Neural cell (in vitro differentiated cells): ENCODE results near the gene ZNF366. TPM values are rescaled to one million over a fixed set of nuclear protein-coding genes. Genes with fewer than 3 reads are reported as not detected.

Source experiments
- H2AFZ ChIP-seq: fragments of 200-600, 300-800 bp; sonication (generic), shearing (Covaris generic); 2 replicates; pipeline ENCODE4 v1.6.0; 2014; ENCODE audit warnings: low read depth, mild to moderate bottlenecking, antibody characterized with exemption, low read length, moderate library complexity
- H3F3A ChIP-seq: fragments of 200-600 bp; shearing (Covaris generic); 2 replicates; pipeline ENCODE4 v1.6.1; 2016; ENCODE audit warnings: mild to moderate bottlenecking, moderate library complexity, mixed read lengths, antibody characterized with exemption, low read length; ENCODE audit not compliant: insufficient read depth, poor library complexity, severe bottlenecking
- H3K27ac ChIP-seq: fragments of 200-600, 300-800 bp; sonication (generic), shearing (Covaris generic); 2 replicates; pipeline ENCODE4 v1.5.1; 2014; ENCODE audit warnings: mild to moderate bottlenecking, low read length, moderate library complexity
- H3K27me3 ChIP-seq: fragments of 300-800, 200-600 bp; sonication (generic), shearing (Covaris generic); 2 replicates; pipeline ENCODE4 v1.6.0; 2014; ENCODE audit warnings: mild to moderate bottlenecking, low read depth, low read length, moderate library complexity; ENCODE audit not compliant: insufficient read depth
- H3K36me3 ChIP-seq: fragments of 300-800, 200-600 bp; sonication (generic), shearing (Covaris generic); 2 replicates; pipeline ENCODE4 v1.5.1; 2014; ENCODE audit warnings: mild to moderate bottlenecking, antibody characterized with exemption, low read length, moderate library complexity; ENCODE audit not compliant: insufficient read depth
- H3K4me2 ChIP-seq: fragments of 300-800, 200-600 bp; sonication (generic), shearing (Covaris generic); 2 replicates; pipeline ENCODE4 v1.6.0; 2014; ENCODE audit warnings: mild to moderate bottlenecking, low read length
- H3K4me3 ChIP-seq: fragments of 300-800, 200-600 bp; sonication (generic), shearing (Covaris generic); 2 replicates; pipeline ENCODE4 v1.5.1; 2014; ENCODE audit warnings: mild to moderate bottlenecking, low read length, moderate library complexity
- H3K79me2 ChIP-seq: fragments of 200-600 bp; shearing (Covaris generic); replicated peaks from 2 replicates; pipeline ENCODE4 v1.6.0; 2014; ENCODE audit warnings: mild to moderate bottlenecking, low read length, moderate library complexity; ENCODE audit not compliant: insufficient read depth
- H3K9ac ChIP-seq: fragments of 300-800, 200-600 bp; sonication (generic), shearing (Covaris generic); 2 replicates; pipeline ENCODE4 v1.6.1; 2016; ENCODE audit warnings: mild to moderate bottlenecking, low read length, mixed read lengths
- H3K9me2 ChIP-seq: fragments of 200-600 bp; shearing (Covaris generic); 2 replicates; pipeline ENCODE4 v1.6.1; 2016; ENCODE audit warnings: mild to moderate bottlenecking, low read length, mixed read lengths; ENCODE audit not compliant: insufficient read depth
- H3K9me3 ChIP-seq: fragments of 200-600, 300-800 bp; sonication (generic), shearing (Covaris generic); 2 replicates; pipeline ENCODE4 v1.6.1; 2016; ENCODE audit warnings: mild to moderate bottlenecking, mixed run types, low read length, moderate library complexity, mixed read lengths
- H4K20me1 ChIP-seq: fragments of 200-600 bp; shearing (Covaris generic); 2 replicates; pipeline ENCODE4 v1.6.1; 2016; ENCODE audit warnings: mild to moderate bottlenecking, mixed run types; ENCODE audit not compliant: insufficient read depth
- EP300 ChIP-seq: fragments of 450-650 bp; conservative IDR thresholded peaks from 2 replicates; pipeline ENCODE4 v1.6.1; 2014; ENCODE audit warnings: antibody characterized with exemption, mild to moderate bottlenecking, moderate library complexity; ENCODE audit not compliant: poor library complexity, severe bottlenecking
- EZH2 ChIP-seq: fragments of 200-600, 300-800 bp; shearing (Covaris generic), sonication (generic); IDR thresholded peaks from 2 replicates; pipeline ENCODE4 v1.6.1; 2014; ENCODE audit warnings: antibody characterized with exemption, low read length, borderline replicate concordance, mild to moderate bottlenecking; ENCODE audit not compliant: insufficient read depth, poor library complexity, severe bottlenecking
- MXI1 ChIP-seq: fragments of 450-650 bp; conservative IDR thresholded peaks from 2 replicates; pipeline ENCODE4 v1.6.1; 2014; ENCODE audit warnings: antibody characterized with exemption, mild to moderate bottlenecking; ENCODE audit not compliant: poor library complexity, severe bottlenecking
- POLR2AphosphoS5 ChIP-seq: IDR thresholded peaks from 2 replicates; pipeline ENCODE4 v1.6.1; 2012
- RAD21 ChIP-seq: fragments of 450-650 bp; conservative IDR thresholded peaks from 2 replicates; pipeline ENCODE4 v1.6.1; 2014; ENCODE audit warnings: antibody characterized with exemption, mild to moderate bottlenecking, moderate library complexity
- SMC3 ChIP-seq: fragments of 450-650 bp; conservative IDR thresholded peaks from 2 replicates; pipeline ENCODE4 v1.6.1; 2014; ENCODE audit warnings: antibody characterized with exemption, mild to moderate bottlenecking, moderate library complexity; ENCODE audit not compliant: poor library complexity
- TAF1 ChIP-seq: IDR thresholded peaks from 2 replicates; pipeline ENCODE4 v1.6.1; 2012; ENCODE audit warnings: low read depth
- polyA plus RNA-seq: library from polyadenylated mRNA; depleted of rRNA; stranded (reverse); fragments of >200 nt; gene quantifications from 2 replicates; pipeline ENCODE4 v1.2.3, GENCODE V29; 2014
- TF ChIP-seq, protein P1 (sequence below): IDR thresholded peaks from 2 replicates; pipeline ENCODE4 v1.6.1; 2012; ENCODE audit warnings: borderline replicate concordance
- TF ChIP-seq, protein P2 (sequence below): fragments of 450-650 bp; IDR thresholded peaks from 2 replicates; pipeline ENCODE4 v1.5.1; 2014; ENCODE audit warnings: antibody characterized with exemption, mild to moderate bottlenecking, moderate library complexity; ENCODE audit not compliant: poor library complexity, severe bottlenecking

The ZNF366 gene
- polyA plus RNA-seq, 1 donor from 2014 or later: not detected

DNA sequence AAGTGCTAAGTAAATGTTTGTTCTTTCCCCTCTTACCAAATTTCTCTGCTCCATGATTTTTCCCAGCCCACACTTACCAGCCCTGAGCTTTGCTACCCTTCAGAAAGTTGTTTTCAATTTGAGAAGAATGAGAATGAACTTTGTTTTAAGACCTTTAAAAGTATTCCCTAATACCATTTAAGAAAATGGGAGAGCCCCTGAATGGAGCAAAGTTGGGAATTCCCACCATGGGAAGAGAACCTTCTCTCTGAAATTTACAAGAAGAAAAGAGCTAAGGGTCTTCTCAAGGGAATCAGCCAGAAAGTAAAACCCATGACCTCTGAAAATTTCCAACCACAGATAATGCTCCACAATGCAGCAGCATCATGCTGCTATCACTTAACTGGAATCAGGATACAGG lies 17.7 kb downstream of the ZNF366 start:
- Histone ChIP-seq H4K20me1 (no peaks in the 10 kb centered on the region), H3K9me3 (no peaks in the 10 kb centered on the region), H2AFZ (no peak overlapping the region), H3K27me3 (no peaks in the 10 kb centered on the region), H3K9ac (no peak overlapping the region), H3K36me3 (no peaks in the 10 kb centered on the region), H3K4me3 (no peak overlapping the region), H3F3A (no peaks in the 10 kb centered on the region), H3K4me2 (no peak overlapping the region), H3K27ac (no peak overlapping the region), H3K79me2 (no peaks in the 10 kb centered on the region), H3K9me2 (no peaks in the 10 kb centered on the region)
- TF ChIP-seq MXI1: no peak
- no peak for TF ChIP-seq POLR2AphosphoS5
- TF ChIP-seq EP300: no peak
- TF ChIP-seq, protein P1, sequence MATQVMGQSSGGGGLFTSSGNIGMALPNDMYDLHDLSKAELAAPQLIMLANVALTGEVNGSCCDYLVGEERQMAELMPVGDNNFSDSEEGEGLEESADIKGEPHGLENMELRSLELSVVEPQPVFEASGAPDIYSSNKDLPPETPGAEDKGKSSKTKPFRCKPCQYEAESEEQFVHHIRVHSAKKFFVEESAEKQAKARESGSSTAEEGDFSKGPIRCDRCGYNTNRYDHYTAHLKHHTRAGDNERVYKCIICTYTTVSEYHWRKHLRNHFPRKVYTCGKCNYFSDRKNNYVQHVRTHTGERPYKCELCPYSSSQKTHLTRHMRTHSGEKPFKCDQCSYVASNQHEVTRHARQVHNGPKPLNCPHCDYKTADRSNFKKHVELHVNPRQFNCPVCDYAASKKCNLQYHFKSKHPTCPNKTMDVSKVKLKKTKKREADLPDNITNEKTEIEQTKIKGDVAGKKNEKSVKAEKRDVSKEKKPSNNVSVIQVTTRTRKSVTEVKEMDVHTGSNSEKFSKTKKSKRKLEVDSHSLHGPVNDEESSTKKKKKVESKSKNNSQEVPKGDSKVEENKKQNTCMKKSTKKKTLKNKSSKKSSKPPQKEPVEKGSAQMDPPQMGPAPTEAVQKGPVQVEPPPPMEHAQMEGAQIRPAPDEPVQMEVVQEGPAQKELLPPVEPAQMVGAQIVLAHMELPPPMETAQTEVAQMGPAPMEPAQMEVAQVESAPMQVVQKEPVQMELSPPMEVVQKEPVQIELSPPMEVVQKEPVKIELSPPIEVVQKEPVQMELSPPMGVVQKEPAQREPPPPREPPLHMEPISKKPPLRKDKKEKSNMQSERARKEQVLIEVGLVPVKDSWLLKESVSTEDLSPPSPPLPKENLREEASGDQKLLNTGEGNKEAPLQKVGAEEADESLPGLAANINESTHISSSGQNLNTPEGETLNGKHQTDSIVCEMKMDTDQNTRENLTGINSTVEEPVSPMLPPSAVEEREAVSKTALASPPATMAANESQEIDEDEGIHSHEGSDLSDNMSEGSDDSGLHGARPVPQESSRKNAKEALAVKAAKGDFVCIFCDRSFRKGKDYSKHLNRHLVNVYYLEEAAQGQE: no peak

DNA sequence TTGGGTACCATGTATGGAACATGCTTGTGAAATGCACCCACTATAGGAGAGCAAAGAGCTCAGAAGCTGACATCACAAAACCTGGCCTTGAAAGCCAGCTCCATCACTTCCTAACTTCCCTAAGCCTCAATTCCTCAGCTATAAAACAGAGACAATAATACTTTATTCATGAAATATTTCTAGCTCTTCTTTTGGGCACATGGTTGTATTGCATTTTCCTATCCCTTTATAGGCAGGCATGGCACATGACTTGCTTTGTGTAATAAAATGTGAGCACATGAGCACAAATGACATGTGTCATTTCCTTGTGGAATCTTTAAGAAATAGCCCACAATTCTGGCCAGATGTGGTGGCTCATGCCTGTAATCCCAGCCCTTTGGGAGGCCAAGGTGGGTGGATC lies 18.5 kb downstream of the ZNF366 start:
- Histone ChIP-seq H3K4me2 (no peak overlapping the region), H3K79me2 (no peaks in the 10 kb centered on the region)
- TF ChIP-seq, protein P2, sequence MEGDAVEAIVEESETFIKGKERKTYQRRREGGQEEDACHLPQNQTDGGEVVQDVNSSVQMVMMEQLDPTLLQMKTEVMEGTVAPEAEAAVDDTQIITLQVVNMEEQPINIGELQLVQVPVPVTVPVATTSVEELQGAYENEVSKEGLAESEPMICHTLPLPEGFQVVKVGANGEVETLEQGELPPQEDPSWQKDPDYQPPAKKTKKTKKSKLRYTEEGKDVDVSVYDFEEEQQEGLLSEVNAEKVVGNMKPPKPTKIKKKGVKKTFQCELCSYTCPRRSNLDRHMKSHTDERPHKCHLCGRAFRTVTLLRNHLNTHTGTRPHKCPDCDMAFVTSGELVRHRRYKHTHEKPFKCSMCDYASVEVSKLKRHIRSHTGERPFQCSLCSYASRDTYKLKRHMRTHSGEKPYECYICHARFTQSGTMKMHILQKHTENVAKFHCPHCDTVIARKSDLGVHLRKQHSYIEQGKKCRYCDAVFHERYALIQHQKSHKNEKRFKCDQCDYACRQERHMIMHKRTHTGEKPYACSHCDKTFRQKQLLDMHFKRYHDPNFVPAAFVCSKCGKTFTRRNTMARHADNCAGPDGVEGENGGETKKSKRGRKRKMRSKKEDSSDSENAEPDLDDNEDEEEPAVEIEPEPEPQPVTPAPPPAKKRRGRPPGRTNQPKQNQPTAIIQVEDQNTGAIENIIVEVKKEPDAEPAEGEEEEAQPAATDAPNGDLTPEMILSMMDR: no peak
- no peak for TF ChIP-seq EP300
- TF ChIP-seq POLR2AphosphoS5: no peak
- TF ChIP-seq MXI1: no peak
- no peak for TF ChIP-seq EZH2
- no peak for TF ChIP-seq SMC3
- TF ChIP-seq RAD21: no peak
- no peak for TF ChIP-seq TAF1
- TF ChIP-seq, protein P1: no peak

More for the DNA sequence above, 18.5 kb downstream of the ZNF366 start:
- no peaks in the 10 kb centered on the region for H3F3A ChIP-seq
- no peak overlapping the region for H2AFZ ChIP-seq
- H3K27me3 ChIP-seq: no peaks in the 10 kb centered on the region
- H3K9me2 ChIP-seq: no peaks in the 10 kb centered on the region
- H3K4me3 ChIP-seq: no peak overlapping the region
- H3K9me3 ChIP-seq: no peaks in the 10 kb centered on the region
- no peaks in the 10 kb centered on the region for H3K36me3 ChIP-seq
- no peak overlapping the region for H3K9ac ChIP-seq
- no peak overlapping the region for H3K27ac ChIP-seq
- H4K20me1 ChIP-seq: no peaks in the 10 kb centered on the region
